C4-2B (cell line): ENCODE data around the gene NPIPB9.
"Not testable (repeated sequence)": the region's sequence is repeated elsewhere in the genome, so short reads cannot be mapped to it uniquely, and the experiment has no call there.

ENCODE experiments used
- H3K27ac ChIP-seq: fragments of 450-650 bp; 2 replicates; pipeline ENCODE4 v1.5.1; 2017

NPIPB9 gene

DNA sequence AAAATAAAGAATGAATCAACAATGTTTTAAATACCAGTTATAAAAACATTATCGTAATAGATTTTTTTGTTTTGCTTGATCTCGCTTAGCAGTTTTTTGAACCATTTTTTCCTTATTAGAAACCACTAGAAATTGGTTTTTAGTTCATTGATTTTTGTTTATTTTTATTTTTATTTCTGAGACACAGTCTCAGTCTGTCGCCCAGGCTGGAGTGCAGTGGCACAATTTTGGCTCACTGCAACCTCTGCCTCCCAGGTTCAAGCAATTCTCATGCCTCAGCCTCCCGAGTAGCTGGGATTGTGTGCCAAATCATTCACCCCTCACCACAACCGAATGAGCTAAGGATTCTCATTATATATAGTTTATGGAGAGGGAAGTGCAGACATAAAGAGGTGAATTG, at the start of gene NPIPB9:
TSS of gene NPIPB9 (plus strand) at position 301 of the 400 bp plus-strand sequence.
- H3K27ac ChIP-seq = not testable (repeated sequence)

DNA sequence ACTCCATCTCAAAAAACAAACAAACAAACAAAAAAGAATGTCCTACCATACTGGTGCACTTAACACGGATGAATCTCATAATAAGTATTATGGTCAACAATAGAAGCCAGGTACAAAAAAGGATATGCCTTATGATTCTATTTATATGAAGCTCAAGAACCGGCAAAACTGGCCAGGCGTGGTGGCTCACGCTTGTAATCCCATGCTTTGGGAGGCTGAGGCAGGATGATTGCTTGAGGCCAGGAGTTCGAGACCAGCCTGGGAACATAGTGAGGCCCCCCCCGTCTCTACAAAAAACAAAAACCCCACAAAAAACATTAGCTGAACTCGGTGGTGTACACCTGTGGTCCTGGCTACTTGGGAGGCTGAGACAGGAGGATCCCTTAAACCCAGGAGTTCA, 47.3 kb upstream of the NPIPB9 start:
- H3K27ac ChIP-seq = not testable (repeated sequence)

DNA sequence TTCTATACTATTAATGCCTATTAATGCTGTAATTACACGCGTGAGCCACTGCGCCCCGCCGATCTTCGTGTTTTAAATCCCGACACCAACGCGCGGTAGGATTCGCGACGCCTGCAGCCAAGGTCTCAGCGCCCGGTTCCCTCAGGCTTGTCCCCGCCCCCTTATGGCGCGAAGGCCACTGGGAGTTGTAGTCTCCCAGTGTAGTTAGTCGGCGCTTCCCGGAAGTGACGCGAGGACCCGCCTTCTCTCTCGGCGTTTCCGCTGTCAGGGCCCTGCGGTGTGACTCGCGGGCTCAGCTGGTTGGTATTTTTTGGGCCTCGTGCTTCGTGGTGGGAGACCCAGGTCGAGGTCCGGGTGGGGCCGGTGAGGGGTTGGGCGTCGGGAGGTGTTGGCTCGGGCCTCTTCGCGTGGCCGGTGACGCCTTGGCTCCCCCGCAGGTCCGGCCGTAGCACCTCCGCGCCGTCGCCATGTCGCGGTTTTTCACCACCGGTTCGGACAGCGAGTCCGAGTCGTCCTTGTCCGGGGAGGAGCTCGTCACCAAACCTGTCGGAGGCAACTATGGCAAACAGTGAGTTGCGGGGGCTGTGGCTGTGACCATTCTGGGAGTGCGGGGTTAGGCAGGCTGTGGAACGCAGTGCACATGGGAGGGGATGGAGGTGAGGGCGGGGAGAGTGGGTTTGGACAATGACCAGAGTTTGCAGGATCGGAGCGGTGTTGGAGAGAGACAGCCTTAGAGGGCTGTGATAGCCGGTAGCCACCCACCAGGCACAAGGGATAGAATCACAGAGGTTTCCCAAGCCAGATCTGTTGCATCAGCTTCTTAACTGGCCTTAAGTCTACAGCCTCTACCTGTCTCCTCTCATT, 40.1 kb upstream of the NPIPB9 start, which contains the start of gene EIF3C:
TSS of gene EIF3C (plus strand) at position 245 of the 864 bp plus-strand sequence. CDS start at position 468, 223 bp downstream.
- not testable (repeated sequence) for H3K27ac ChIP-seq

DNA sequence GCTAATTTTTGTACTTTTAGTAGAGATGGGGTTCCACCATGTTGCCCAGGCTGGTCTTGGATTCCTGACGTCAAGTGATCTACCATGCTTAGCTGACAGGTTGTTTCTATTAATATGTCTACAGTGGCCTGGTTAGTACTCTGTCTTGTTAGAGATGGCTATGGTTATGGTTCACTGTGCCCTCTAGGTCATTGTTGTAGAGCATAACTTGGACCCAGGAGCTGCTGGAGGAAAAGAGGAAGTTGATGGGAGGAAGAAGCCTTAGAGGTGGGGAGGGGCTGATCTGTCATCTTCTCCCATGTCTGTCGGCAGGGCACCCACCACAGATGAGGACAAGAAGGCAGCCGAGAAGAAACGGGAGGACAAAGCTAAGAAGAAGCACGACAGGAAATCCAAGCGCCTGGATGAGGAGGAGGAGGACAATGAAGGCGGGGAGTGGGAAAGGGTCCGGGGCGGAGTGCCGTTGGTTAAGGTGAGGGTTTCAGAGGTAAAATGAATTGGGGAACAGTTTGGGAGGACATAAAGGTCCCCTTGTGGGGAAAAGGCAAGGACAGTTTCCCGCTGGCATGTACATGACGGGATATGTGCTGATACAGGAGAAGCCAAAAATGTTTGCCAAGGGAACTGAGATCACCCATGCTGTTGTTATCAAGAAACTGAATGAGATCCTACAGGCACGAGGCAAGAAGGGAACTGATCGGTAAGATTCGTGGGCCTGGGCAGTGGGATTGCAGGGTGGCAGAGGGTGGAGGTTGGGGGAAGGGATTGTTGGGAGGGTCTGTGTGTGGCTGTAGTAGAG, 28.5 kb upstream of the NPIPB9 start:
- H3K27ac ChIP-seq = not testable (repeated sequence)

DNA sequence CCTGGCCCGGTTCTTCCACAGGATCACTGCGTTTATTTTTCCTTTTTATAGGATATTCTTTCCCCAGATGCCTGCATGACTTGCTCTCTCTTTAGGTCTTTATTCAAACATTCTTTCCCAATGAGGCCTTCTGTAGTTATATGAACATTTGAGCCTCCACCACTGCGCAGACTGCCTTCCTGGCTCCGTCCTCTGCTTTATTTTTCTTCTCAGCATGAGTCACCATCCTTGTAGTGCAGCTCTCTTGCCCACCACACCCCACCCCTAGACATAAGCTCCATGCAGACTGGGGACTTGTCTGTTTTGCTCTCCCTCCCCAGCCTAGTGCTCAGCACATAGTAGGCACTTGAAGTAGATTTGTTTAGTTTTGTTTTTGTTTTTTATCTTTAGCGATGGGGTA, 20.3 kb upstream of the NPIPB9 start:
- H3K27ac ChIP-seq = not testable (repeated sequence)

DNA sequence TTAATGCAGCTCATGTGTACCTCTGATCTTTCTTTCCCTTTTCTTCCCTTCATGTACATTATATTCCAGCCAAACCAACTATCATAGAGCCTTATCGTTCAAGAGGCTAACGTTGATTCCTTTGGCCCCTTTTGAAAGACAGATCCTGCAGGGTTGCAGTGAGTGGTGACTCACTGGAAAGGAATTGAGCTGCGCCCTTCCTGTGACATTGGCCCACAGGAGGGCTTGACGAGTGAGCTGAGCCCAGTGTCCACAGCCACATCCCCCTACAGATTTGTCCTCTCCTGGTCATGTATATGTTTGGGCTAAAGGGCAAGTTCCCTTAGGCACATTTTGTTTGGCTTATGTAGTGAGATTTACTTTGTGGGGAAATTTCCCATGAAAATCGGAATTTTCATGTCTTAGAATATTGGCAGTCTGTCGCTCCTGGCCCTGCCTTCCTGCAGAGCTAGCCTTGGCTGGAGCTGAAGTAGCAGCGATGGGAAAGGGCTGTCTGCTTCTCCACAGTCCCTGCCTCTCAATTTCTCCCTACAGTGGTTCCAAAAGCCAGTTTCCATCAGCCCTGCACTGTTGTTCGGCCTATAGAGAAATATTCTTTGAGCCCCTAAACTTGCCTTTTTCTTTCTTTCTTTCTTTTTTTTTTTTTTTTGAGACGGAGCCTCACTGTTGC, 19.0 kb upstream of the NPIPB9 start:
- H3K27ac ChIP-seq = not testable (repeated sequence)

DNA sequence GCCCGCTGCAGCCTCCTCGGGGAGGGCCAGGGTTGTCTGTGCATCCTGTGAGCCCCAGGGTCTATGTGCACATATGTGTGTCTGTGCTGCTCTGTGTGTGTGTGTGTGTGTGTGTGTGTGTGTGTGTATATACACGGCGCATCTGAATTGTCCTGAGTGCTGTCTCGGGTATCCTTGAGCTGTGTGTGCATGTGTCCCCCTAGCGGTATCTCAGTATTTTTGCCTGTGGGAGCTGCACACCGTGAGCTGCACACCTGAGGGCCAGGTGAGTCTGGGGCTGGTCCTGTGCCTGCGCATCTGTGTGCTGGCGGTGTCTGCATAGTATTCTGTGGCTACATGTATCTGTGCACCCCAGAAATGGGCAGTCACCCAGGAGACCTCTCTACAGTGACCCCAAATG, 11.8 kb upstream of the NPIPB9 start:
- not testable (repeated sequence) for H3K27ac ChIP-seq

DNA sequence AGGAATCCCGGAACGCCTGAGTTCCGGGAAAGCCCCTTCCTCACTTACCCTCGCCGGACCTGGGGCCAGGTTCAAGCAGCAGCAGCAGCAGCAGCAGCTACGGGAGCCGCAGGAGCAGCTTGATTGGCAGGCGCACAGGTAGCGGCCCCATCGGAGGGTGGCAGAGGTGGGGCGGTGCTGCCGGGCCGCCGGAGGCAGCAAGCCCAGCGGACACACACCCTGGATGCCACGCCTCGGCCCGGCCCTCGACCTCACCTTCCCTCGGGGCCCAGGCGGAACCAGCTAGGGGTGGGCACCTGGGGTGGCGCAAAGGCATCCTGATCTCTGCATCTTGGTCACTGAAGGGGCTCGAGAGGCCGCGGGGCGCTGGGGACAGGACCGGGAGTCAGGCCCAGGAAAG, 11.0 kb upstream of the NPIPB9 start:
- not testable (repeated sequence) for H3K27ac ChIP-seq

DNA sequence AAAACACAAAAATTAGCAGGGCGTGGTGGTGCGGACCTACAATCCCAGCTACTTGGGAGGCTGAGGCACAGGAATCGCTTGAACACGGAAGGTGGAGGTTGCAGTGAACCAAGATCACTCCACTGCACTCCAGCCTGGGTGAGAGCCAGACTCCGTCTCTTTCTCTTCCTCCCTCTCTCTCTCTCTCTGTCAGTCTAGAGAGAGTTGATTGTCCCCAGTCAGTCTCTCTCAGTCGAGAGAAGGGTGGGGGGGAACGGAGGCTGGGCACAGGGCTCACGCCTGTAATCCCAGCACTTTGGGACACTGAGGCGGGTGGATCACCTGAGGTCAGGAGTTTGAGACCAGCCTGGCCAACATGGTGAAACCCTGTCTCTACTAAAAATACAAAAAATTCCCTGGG, 10.3 kb upstream of the NPIPB9 start:
- not testable (repeated sequence) for H3K27ac ChIP-seq

DNA sequence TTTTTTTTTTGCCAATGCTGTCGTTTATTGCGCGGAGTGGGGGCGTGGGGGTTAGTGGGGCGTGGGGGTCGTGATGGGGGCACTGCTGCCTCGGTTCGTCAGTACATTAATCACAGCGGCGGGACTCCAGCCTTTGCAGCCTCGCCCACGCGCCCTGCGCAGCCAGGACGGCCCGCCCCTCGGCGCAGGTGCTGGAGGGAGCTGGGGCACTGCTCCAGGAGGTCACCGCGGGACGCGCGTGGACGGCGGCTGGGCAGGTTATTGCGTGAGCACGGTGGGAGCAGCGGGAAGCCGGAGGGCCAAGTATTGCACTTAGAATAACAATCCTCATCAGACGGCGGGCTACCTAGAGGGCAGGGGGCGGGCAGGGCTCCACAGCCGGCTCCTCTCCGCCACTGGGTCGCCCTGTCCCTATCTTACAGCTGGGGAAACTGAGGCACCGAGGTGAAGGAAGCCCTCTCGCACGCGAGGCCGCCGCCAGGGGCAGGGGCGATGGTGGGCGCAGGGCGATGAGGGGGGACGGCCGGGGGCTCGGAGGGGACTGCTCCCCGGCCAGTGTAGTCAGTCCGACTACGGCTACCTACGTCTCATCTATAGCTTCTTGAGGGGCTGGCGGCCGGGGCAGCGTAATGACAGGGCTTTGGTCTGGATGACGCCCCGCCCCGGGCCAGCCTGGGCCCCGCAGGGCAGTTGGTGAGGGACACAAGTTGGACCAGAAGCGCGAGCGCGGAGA, 4.8 kb upstream of the NPIPB9 start:
- not testable (repeated sequence) for H3K27ac ChIP-seq

DNA sequence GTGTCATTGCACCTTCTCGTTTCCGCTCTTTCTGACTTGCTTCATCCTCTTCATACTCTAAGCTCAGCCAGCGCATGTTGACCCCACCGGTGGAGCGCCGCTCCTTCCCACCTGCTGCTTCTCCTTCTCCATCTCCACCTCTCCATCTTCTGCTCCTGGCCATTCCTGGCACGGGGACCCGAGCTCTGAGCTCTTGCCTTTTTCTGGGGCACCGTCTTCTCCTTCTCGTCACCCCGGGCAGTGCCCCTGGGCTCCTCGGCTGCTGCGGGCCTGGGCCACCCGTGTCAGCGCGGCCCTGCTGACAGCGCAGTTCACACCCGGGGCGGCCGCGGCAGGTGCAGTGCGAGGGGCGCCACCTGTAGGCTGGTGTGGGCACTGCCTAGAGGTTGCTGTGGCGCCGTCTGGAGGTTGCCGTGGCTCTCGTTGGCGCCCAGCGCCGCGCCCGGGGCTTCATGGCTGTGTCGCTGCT, 1.6 kb upstream of the NPIPB9 start:
- not testable (repeated sequence) for H3K27ac ChIP-seq

DNA sequence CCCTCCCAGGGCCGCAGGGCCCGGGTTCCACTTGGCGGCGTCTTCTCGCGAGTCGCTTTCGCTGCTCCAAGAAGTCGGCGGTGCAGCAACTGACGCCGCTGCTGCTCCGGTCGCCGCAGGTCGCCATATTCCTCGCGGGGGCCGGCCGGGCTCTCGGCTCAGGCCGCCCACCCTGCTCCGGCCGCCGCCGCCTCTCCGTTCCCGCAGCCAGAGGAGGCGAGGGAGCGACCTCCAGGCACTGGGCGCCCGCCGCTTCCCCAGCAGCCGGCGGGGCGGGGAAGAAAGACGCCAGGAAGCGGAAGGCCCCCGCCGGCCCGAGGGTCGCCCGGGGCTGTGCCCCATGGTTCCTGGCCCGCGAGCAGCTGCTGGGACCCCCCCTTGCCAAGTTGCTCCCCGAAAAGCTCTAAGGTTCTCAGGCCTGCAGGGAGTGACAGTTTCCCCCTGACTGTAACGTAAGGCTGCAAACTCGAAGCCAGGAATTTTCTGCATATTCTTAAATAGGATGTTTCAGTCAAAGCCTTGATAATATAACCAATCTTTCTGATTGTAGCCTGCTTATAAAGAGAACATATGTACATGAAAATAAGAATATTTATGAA, 1.0 kb upstream of the NPIPB9 start:
- H3K27ac ChIP-seq = not testable (repeated sequence)

DNA sequence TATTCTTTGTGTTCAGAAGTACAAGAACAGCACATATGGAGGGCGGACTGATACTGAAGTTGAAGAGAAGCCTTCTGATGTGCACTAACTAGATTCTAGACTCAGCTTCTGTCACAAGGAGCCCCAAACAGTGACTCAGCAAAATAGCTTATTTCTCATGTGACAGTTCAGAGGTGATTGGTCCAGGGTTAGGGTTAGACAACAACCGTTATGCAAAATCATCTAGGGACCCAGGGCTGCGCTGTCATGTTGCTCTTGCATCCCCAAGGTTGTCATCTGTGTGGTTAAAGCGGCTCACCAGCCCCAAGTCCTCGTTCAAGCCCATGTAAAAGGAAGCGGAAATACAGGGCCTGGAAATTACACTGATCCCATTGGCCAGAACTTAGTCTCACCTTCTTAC, 30.1 kb downstream of the NPIPB9 start:
- not testable (repeated sequence) for H3K27ac ChIP-seq

DNA sequence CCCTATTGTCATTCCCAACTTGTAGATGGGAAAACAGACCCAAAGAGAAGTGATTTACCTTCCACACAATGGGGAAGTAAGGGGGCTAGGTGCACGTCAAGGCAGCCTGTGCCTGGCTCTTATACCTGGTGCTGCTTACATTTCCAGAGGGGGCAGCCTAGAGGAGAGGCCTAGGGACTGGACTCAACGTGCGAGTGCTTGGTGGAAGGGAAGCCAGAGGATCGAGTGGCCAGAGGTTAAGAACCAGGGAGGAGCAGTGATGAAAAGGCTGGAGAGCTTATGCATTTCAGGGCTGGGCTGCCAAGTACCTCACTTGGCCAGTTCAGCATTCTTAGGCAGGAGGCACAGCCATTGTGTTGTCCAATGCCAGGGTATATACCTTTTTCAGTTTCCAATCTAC, 30.8 kb downstream of the NPIPB9 start:
- H3K27ac ChIP-seq = not testable (repeated sequence)

DNA sequence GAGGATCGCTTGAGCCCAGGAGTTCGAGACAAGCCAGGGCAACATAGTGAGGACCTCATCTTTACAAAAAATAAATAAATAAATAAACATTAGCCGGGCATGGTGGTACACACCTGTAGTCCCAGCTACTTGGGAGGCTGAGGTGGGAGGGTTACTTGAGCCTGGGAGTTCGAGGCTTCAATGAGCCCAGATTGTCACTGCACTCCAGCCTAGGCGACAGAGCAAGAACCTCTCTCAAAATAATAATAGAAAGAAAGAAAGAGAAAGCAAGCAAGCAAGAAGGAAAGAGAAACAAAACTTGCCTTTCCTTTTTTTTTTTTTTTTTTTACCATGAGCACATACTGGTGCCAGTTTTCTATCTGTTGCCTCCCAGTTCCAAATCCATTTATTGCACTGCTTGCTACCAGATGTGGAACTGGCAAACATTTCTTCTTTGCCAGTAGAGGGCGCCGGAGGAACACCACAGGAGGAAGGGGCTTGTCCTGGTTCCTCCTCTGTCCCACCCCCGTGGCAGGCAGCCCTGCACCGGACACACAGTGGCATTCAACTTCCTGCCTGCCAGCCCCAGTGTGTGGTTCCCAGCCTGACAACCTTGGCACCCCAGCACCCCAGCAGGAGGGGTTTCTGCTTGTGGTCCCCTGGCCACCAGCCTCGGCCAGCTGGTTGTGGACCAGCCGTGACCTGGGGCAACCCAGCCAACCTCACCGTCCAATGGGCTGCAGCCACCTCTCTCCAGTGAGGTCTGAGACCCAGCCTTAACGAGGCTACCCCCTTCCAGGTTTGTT, 50.8 kb downstream of the NPIPB9 start:
- not testable (repeated sequence) for H3K27ac ChIP-seq

DNA sequence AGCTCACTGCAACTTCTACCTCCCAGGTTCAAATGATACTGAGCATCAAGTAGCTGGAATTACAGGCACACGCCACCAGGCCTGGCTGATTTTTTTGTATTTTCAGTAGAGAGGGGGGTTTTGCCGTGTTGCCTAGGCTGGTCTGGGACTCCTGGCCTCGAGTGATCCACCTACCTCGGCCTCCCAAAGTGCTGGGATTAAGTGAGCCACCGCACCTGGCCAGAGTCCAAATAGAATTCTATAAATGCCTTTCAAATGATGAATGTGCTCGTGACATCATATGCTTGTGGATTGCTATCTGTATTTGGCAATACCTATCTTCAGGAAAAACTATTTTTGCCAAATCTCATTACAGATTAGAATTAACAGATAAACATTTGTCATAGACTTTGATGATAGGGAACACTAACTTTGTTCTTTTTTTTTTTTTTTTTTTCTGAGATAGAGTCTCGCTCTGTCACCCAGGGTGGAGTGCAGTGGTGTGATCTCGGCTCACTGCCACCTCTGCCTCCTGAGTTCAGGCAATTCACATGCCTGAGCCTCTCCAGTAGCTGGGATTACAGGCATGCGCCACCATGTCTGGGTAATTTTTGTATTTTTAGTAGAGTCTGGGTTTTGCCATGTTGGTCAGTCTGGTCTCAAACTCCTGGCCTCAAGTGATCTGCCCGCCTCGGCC, 56.0 kb downstream of the NPIPB9 start:
- not testable (repeated sequence) for H3K27ac ChIP-seq
